Neutrophil (primary cell): ENCODE data around the gene SHISA5.
A peak's percentile ranks its signal among the peaks of the same experiment; 100 is the strongest.

Experiments
- H3K27ac ChIP-seq: fragments of 200-600 bp; sonication (generic); 2 replicates; pipeline ENCODE4 v1.5.1; 2016; ENCODE audit warnings: mild to moderate bottlenecking, moderate library complexity
- H3K27me3 ChIP-seq: fragments of 200-600 bp; sonication (generic); 2 replicates; pipeline ENCODE4 v1.6.0; 2016; ENCODE audit warnings: mild to moderate bottlenecking
- H3K36me3 ChIP-seq: fragments of 200-600 bp; sonication (generic); 2 replicates; pipeline ENCODE4 v1.5.1; 2017
- H3K4me1 ChIP-seq, 2 experiments: fragments of 200-600 bp in 1 of 2; sonication (generic) in 1 of 2; 1 replicate in 1 of 2; 2 replicates in 1 of 2; pipeline versions ENCODE4 v1.5.1 to v1.6.1; 2013 to 2016; ENCODE audit warnings: low read depth in 1 of 2, low read length in 1 of 2, mild to moderate bottlenecking in 1 of 2, moderate library complexity in 1 of 2; ENCODE audit not compliant: control insufficient read depth in 1 of 2, insufficient read depth in 1 of 2
- H3K4me3 ChIP-seq, 2 experiments: fragments of 200-600 bp in 1 of 2; sonication (generic) in 1 of 2; 1 replicate in 1 of 2; 2 replicates in 1 of 2; pipeline ENCODE4 v1.5.1; 2013 to 2016; ENCODE audit warnings: low read depth in 1 of 2, low read length in 1 of 2, mild to moderate bottlenecking in 1 of 2, moderate library complexity in 1 of 2
- H3K9me3 ChIP-seq: fragments of 200-600 bp; sonication (generic); 2 replicates; pipeline ENCODE4 v1.5.1; 2016
- CTCF ChIP-seq: fragments of 200-600 bp; sonication (generic); IDR thresholded peaks from 2 replicates; pipeline ENCODE4 v1.5.1; 2016; ENCODE audit warnings: antibody characterized with exemption

The SHISA5 gene

GRCh38 chr3:48446425-48447193, 57.4 kb downstream of the SHISA5 start, which contains the start of gene ATRIP:
Gene ATRIP, plus strand, starts transcription at chr3:48446737. Its CDS starts 109 bp downstream, at chr3:48446846.
- peak within 1 kb of the TSS; percentile 86 for H3K27ac ChIP-seq
- H3K4me3 ChIP-seq: peak within 1 kb of the TSS; percentile 80 to 90
- peaks cover 36% of the 10 kb centered on the region for H3K36me3 ChIP-seq
- TF ChIP-seq CTCF: peak; percentile 50
- peaks cover 25% of the 10 kb centered on the region in 2 experiments for H3K4me1 ChIP-seq
- H3K9me3 ChIP-seq: no peaks in the 10 kb centered on the region
- no peaks in the 10 kb centered on the region for H3K27me3 ChIP-seq

- peaks cover 31% of the 10 kb centered on the region in 2 experiments for H3K4me1 ChIP-seq
- peak overlapping the region; percentile 80 to 90 for H3K4me3 ChIP-seq
- H3K27ac ChIP-seq: peak overlapping the region; percentile 86
- H3K9me3 ChIP-seq: no peaks in the 10 kb centered on the region
- peaks cover 33% of the 10 kb centered on the region for H3K36me3 ChIP-seq
- no peak for TF ChIP-seq CTCF
- no peaks in the 10 kb centered on the region for H3K27me3 ChIP-seq
These were observed 57.9 kb downstream of the SHISA5 start for GRCh38 chr3:48446043-48446424.

- TF ChIP-seq CTCF: no peak
- H3K36me3 ChIP-seq: peaks cover 33% of the 10 kb centered on the region
- no peak overlapping the region for H3K4me3 ChIP-seq
- H3K27ac ChIP-seq: peak overlapping the region; percentile 86
- no peaks in the 10 kb centered on the region for H3K27me3 ChIP-seq
- no peaks in the 10 kb centered on the region for H3K9me3 ChIP-seq
- peaks cover 36 to 37% of the 10 kb centered on the region in 2 experiments for H3K4me1 ChIP-seq
These were observed 58.6 kb downstream of the SHISA5 start for GRCh38 chr3:48445277-48445882.

GRCh38 chr3:48441940-48442339, 62.0 kb downstream of the SHISA5 start:
- no peak overlapping the region for H3K4me3 ChIP-seq
- no peak for TF ChIP-seq CTCF
- no peaks in the 10 kb centered on the region for H3K27me3 ChIP-seq
- no peaks in the 10 kb centered on the region for H3K9me3 ChIP-seq
- peak overlapping the region; percentile 32 for H3K27ac ChIP-seq
- H3K4me1 ChIP-seq: peaks cover 33 to 39% of the 10 kb centered on the region in 2 experiments
- H3K36me3 ChIP-seq: peaks cover 33% of the 10 kb centered on the region

GRCh38 chr3:48440590-48440958, 63.4 kb downstream of the SHISA5 start:
- peaks cover 33% of the 10 kb centered on the region for H3K36me3 ChIP-seq
- H3K9me3 ChIP-seq: no peaks in the 10 kb centered on the region
- H3K4me1 ChIP-seq: peaks cover 23 to 39% of the 10 kb centered on the region in 2 experiments
- peak overlapping the region; percentile 83 to 85 for H3K4me3 ChIP-seq
- peak overlapping the region; percentile 91 for H3K27ac ChIP-seq
- no peak for TF ChIP-seq CTCF
- H3K27me3 ChIP-seq: no peaks in the 10 kb centered on the region
